GM18499 (cell line): ENCODE measurements around the gene MTFP1.

Experiments used
- ATAC-seq: cut with Tn5 transposase; IDR thresholded peaks from one replicate; pipeline ENCODE4 v1.9.1; 2021; ENCODE audit warnings: moderate number of reproducible peaks; ENCODE audit not compliant: insufficient read depth, unreplicated experiment

Gene MTFP1

DNA sequence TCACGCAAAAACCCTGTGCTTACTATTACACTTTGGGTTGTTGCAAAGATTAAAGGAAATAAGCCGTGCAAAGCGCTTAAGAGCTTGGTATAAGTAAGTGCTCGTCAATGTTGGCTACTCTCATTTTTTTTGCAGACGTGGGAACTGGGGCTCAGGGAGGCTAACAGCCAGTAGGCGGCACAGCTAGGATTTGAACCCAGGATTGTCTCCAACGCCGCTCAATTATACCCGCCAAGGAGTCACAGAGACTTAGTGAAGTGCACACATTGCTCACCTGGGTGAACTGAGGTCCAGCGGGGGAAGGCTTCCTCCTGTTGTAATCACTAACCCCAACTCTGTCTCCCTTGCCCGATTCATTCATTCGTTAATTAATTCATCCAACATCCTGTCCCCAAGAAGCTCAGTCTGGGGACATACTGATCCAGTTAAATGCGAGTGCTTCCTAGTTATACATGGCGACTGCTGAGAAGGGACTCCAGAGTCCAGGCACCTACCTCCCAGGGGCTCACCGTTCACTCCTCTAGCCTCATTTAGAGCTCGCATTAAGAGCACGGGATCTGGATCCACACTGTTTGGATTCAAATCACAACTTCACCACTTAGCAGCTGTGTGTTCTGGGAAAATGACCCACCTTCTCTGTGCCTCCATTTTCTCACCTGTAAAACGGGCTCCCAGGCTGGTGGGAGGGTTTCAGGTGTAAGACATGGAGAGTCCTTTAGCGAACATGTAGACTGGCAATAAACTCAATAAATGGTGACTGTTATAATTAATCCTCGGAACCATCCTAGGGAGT is 838 bp upstream of the MTFP1 start:
- ATAC-seq = no peak

- ATAC-seq = no peak
Observed at GRCh38 chr22:30425327-30425615, 297 bp upstream of the MTFP1 start.

DNA sequence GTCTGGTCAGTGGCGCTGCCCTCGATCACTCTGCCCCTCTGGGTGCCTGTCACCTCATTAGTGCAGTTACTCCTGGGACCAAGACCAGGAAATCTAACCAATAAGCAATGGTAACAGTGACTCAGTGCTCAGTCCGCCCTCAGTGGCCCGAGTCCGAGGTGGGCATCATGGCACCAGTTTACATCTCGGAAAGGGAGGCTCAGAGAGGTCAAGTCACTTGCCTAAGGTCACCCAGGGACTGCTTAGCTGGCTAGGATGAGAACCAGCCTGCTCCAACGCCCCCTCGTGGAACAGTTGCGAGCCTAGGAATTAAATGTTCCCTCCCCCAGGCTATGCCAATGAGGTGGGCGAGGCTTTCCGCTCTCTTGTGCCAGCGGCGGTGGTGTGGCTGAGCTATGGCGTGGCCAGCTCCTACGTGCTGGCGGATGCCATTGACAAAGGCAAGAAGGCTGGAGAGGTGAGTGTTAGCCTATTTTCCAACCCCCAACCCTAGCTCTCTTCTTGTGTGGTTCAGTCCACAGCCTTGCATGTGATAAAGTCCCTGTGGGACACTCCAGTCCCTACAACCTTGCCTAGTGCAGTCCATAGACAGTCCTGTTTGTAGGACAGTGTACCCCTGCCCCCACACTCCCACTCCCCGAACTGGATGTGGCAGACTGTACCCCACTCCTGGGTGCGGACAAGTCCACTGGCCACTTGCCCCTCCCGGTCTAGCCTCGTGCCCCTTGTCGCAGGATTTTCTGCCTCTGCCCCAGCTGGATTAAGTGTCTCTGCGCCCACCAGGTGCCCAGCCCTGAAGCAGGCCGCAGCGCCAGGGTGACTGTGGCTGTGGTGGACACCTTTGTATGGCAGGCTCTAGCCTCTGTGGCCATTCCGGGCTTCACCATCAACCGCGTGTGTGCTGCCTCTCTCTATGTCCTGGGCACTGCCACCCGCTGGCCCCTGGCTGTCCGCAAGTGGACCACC is 1.1 kb downstream of the MTFP1 start:
- ATAC-seq = no peak

DNA sequence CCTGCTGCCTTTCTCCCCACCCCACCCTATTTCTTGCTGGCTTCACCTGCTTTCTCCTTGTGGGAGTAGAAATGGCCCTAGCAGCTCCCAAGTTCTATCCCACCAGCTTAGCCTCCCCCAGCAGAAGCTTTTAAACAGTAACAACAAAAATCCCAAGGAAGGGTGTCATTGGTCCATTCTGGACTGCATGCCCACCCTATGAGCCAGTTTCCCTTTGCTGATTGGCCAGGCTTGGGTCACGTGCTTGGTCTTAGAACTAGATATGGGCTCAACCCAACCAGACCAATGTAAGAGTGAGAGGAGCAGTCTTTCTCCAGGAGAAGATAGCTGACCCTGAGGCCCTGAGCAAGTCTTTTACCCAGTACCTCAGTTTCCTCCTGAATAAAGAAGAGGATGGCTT is 2.3 kb downstream of the MTFP1 start:
- ATAC-seq = no peak

GRCh38 chr22:30429887-30430286 is 4.3 kb downstream of the MTFP1 start:
- ATAC-seq = no peak

- no peak for ATAC-seq
Observed at GRCh38 chr22:30430933-30431332, 5.4 kb downstream of the MTFP1 start.

GRCh38 chr22:30432096-30432495 is 6.5 kb downstream of the MTFP1 start:
- ATAC-seq = no peak

- ATAC-seq = no peak
Observed at GRCh38 chr22:30432520-30432919, 7.0 kb downstream of the MTFP1 start.

DNA sequence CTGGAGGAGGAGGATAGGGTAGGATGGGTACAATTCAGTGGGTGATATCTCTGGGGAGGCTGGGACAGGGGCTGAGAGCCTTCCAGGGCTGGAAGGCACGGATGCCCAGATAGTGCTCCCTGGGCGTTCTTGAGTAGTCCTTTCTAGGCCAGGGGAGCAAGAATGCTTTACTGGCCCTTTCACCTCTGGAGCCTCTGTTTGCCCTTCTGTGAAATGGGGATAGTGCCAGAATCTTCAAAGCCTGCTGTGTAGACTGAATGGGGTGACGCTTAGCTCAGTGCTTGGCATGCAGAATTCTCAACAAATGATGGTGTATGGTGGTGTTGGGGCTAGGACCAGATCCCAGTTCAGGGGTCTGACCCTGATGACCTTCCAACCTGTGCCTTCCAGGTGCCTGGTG is 7.7 kb downstream of the MTFP1 start:
- no peak for ATAC-seq

DNA sequence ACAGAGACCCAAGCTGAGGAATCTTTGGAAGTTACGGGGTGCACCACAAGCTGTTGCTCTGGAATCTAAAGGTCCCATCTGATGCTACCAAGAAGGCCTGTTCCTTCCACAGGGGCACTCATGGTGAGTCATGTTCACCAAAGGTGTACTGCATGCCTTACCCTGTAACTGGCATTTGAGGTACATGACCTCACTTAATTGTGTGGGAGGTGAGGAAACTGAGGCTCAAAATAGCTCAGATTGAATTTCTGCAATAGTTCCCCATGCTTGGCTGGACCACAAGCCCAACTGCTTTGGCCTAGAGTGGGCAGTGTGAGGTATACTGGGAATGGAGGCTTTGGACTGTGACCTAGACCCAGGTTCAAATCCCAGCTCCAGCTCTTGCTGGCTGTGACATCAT is 8.2 kb downstream of the MTFP1 start:
- ATAC-seq = no peak

GRCh38 chr22:30434843-30435242 is 9.3 kb downstream of the MTFP1 start:
- ATAC-seq = no peak

GRCh38 chr22:30435674-30436126 is 10.1 kb downstream of the MTFP1 start:
- ATAC-seq = no peak

- ATAC-seq = no peak
Observed at GRCh38 chr22:30436196-30436595, 10.6 kb downstream of the MTFP1 start.

DNA sequence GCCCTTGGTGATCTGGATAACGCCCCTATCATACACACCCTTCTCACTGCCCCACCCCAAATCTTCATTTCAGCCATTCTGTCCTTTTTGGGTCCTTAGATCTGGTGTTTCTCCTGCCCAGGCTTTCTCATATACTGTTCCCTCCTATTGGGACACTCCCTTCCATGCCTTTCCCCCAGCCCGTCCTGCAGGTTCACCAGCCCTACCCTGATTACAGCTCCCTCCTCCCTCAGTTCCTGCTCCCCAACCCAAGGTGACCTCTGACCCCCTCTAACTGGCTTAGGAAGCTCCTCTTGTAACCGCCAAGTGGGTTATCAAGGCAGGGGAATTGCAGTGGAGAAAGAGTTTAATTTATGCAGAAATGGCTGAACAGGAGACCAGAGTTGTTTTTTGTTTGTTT is 13.0 kb downstream of the MTFP1 start:
- no peak for ATAC-seq

DNA sequence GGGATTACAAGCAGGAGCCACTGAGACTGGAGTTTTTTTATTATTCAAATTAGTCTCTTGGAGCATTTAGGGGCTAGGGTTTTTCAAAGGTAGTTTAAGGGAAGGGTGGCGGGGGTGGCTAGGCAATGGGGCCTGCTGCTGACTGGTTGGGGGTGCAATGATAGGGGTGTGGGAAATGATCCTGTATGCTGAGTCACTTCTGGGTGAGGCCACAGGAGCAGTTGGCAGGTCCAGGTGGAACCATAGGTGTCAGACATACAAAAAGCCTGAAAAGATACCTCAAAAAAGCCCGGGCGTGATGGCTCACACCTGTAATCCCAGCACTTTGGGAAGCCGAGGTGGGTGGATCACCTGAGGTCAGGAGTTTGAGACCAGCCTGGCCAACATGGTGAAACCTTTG is 13.7 kb downstream of the MTFP1 start:
- no peak for ATAC-seq

GRCh38 chr22:30439836-30440235 is 14.3 kb downstream of the MTFP1 start:
- ATAC-seq = no peak

DNA sequence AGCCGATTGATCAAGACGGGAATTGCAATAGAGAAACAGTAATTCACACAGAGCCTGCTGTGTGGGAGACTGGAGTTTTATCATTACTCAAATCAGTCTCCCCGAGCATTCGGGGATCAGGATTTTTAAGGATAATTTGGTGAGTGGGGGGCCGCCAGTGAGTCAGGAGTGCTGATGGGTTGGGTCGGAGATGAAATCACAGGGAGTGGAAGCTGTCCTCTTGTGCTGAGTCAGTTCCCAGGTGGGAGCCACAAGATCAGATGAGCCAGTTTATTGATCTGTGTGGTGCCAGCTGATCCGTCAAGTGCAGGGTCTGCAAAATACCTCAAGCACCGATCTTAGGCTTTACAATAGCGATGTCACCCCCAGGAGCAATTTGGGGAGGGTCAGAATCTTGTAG is 15.5 kb downstream of the MTFP1 start:
- ATAC-seq = no peak

GRCh38 chr22:30444632-30445437 is 19.3 kb downstream of the MTFP1 start:
- no peak for ATAC-seq

- no peak for ATAC-seq
Observed at GRCh38 chr22:30445438-30446145, 20.0 kb downstream of the MTFP1 start.

- ATAC-seq = no peak
Observed at GRCh38 chr22:30447656-30448055, 22.1 kb downstream of the MTFP1 start.
